Mucosa of descending colon (tissue), 3 donors: Measurements from ENCODE around the gene FRAT1. TPM values are rescaled to one million over a fixed set of nuclear protein-coding genes. Genes with fewer than 3 reads are reported as not detected.

ENCODE experiments used
- ATAC-seq: fragments of 200-7000 bp; cut with Tn5 transposase; one replicate; pipeline ENCODE4 v1.9.1; 2020; ENCODE audit warnings: mild to moderate bottlenecking, moderate library complexity
- DNase-seq, 3 donors: peaks; one replicate each; pipeline ENCODE4 v3.0.0-alpha.2; 2020
- H3K36me3 ChIP-seq: fragments of 200-600 bp; one replicate; pipeline ENCODE4 v1.8.0; 2021; ENCODE audit warnings: low read depth, mild to moderate bottlenecking
- H3K4me1 ChIP-seq: fragments of 200-600 bp; one replicate; pipeline ENCODE4 v1.8.0; 2021; ENCODE audit warnings: low read depth, mild to moderate bottlenecking
- H3K4me3 ChIP-seq: fragments of 200-600 bp; one replicate; pipeline ENCODE4 v1.8.0; 2021; ENCODE audit warnings: mild to moderate bottlenecking
- H3K9me3 ChIP-seq: fragments of 200-600 bp; one replicate; pipeline ENCODE4 v1.8.0; 2021; ENCODE audit warnings: mild to moderate bottlenecking
- CTCF ChIP-seq: fragments of 200-600 bp; IDR thresholded peaks from one replicate; pipeline ENCODE4 v1.8.0; 2022; ENCODE audit warnings: antibody characterized with exemption, mild to moderate bottlenecking
- intact Hi-C, 2 donors: fragments of 100-400 bp; cut with DNase I in 1 of 2; cut with micrococcal nuclease in 1 of 2; formaldehyde crosslinking; loops; one replicate each; pipeline versions ENCODE4 v1.11.0 to v1.11.1; 2022; cut with DNase I, micrococcal nuclease
- total RNA-seq, 3 donors: library from RNA; stranded (reverse); fragmentation: NEBNext Ultra II Directional in 2 of 3; extraction: Animal tissue kit (Norgen Biotek cat#: 25700) in 2 of 3; gene quantifications; one replicate each; pipeline versions ENCODE4 v1.2.1 to v1.2.4, GENCODE V29; 2021 to 2023
- donor health status: DM: no; HTN: no; CAD: no; lungs with moderate emphysema.
- donor health status: DM: no; HTN: no; CAD: no.
- donor health status: DM: no; HTN: yes; CAD: no.

FRAT1 gene
- total RNA-seq, 3 donors from 2014 or later = 4.7 to 9.6 (median 7.2) TPM

DNA sequence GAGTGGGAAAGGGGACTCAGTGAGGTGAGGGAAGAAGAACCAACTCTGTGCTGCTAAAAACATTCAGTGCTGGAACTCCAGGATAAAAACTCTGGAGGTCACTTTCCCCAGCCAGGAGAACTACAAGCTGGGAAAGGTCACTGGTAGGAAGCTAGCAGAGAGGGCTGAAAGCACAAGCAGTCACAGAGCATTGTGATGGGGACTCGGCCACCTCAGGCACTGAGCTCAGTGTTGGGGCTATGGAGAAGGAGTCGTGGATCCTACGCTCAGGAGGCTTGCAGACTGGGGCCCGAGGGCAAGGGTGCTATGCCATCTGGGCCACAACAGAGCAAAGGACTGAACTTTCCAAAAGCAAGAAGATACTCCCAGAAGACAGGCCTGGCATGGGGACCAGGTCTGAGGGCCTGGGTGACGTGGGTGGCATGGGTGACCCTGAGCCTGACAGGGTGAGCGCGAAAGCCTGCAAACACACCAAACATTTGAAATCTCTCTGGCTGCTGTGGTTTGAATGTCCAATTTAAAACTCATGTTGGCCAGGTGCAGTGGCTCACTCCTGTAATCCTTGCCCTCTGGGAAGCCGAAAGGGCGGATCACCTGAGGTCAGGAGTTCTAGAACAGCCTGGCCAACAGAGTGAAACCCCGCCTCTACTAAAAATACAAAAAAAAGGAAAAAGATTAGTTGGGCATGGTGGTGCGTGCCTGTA, 16.8 kb upstream of the FRAT1 start:
- Histone ChIP-seq H3K4me1 (no peaks in the 10 kb centered on the region), H3K9me3 (no peaks in the 10 kb centered on the region), H3K36me3 (no peaks in the 10 kb centered on the region), H3K4me3 (no peak overlapping the region)
- intact Hi-C loops = no loop called here
- DNase-seq (no peak), ATAC-seq (no peak)
- TF ChIP-seq CTCF = no peak

DNA sequence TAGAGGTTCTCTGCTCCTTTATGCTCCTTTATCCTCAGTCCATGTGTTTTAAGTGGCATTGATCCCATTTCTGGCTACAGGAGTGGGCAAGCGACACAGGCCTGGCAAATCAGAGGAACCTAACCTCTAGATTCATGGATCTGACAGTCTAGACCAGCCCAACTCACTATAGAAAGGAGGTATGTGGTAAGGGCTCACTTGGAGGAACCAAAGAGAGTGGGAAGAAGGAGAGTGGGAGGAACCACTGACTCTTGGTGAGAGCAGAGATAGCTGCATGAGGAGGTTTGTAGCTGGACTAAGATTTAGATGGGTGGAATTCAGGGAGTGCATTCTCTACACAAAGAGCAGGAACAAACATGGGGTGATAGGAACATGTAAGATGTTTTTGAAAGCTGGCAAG, 11.6 kb upstream of the FRAT1 start:
- no peak for DNase-seq
- Histone ChIP-seq H3K36me3 (no peaks in the 10 kb centered on the region), H3K4me3 (no peak overlapping the region), H3K9me3 (no peaks in the 10 kb centered on the region), H3K4me1 (no peaks in the 10 kb centered on the region)
- intact Hi-C loops = no loop called here
- ATAC-seq = no peak
- no peak for TF ChIP-seq CTCF

- H3K9me3 ChIP-seq = no peaks in the 10 kb centered on the region
- H3K4me3 ChIP-seq = no peak overlapping the region
- H3K4me1 ChIP-seq = no peaks in the 10 kb centered on the region
- H3K36me3 ChIP-seq = no peaks in the 10 kb centered on the region
- ATAC-seq (no peak), DNase-seq (no peak)
- no peak for TF ChIP-seq CTCF
- intact Hi-C loops = no loop called here
Observed at GRCh38 chr10:97307866-97308780, 10.9 kb upstream of the FRAT1 start.

- TF ChIP-seq CTCF = no peak
- intact Hi-C loops = no loop called here
- DNase-seq (no peak), ATAC-seq (no peak)
- Histone ChIP-seq H3K4me3 (no peak overlapping the region), H3K4me1 (no peaks in the 10 kb centered on the region), H3K9me3 (no peaks in the 10 kb centered on the region), H3K36me3 (no peaks in the 10 kb centered on the region)
Observed at GRCh38 chr10:97311111-97311626, 7.9 kb upstream of the FRAT1 start.

GRCh38 chr10:97312897-97313296, 6.2 kb upstream of the FRAT1 start:
- TF ChIP-seq CTCF = no peak
- H3K4me1 ChIP-seq = no peaks in the 10 kb centered on the region
- H3K4me3 ChIP-seq = no peak overlapping the region
- intact Hi-C loops = no loop called here
- H3K9me3 ChIP-seq = no peaks in the 10 kb centered on the region
- no peaks in the 10 kb centered on the region for H3K36me3 ChIP-seq
- DNase-seq = no peak
- ATAC-seq = no peak
